Mucosa of descending colon (tissue), 3 donors: ENCODE data around the gene RBPJ. TPM values are rescaled to one million over a fixed set of nuclear protein-coding genes. Genes with fewer than 3 reads are reported as not detected.

ENCODE experiments used
- ATAC-seq: fragments of 200-7000 bp; cut with Tn5 transposase; one replicate; pipeline ENCODE4 v1.9.1; 2020; ENCODE audit warnings: mild to moderate bottlenecking, moderate library complexity
- DNase-seq, 3 donors: peaks; one replicate each; pipeline ENCODE4 v3.0.0-alpha.2; 2020
- H3K36me3 ChIP-seq: fragments of 200-600 bp; one replicate; pipeline ENCODE4 v1.8.0; 2021; ENCODE audit warnings: low read depth, mild to moderate bottlenecking
- H3K4me1 ChIP-seq: fragments of 200-600 bp; one replicate; pipeline ENCODE4 v1.8.0; 2021; ENCODE audit warnings: low read depth, mild to moderate bottlenecking
- H3K4me3 ChIP-seq: fragments of 200-600 bp; one replicate; pipeline ENCODE4 v1.8.0; 2021; ENCODE audit warnings: mild to moderate bottlenecking
- H3K9me3 ChIP-seq: fragments of 200-600 bp; one replicate; pipeline ENCODE4 v1.8.0; 2021; ENCODE audit warnings: mild to moderate bottlenecking
- intact Hi-C, 2 donors: fragments of 100-400 bp; cut with DNase I in 1 of 2; cut with micrococcal nuclease in 1 of 2; formaldehyde crosslinking; loops; one replicate each; pipeline versions ENCODE4 v1.11.0 to v1.11.1; 2022; cut with DNase I, micrococcal nuclease
- total RNA-seq, 3 donors: library from RNA; stranded (reverse); fragmentation: NEBNext Ultra II Directional in 2 of 3; extraction: Animal tissue kit (Norgen Biotek cat#: 25700) in 2 of 3; gene quantifications; one replicate each; pipeline versions ENCODE4 v1.2.1 to v1.2.4, GENCODE V29; 2021 to 2023
- TF ChIP-seq, protein P1 (sequence below): fragments of 200-600 bp; IDR thresholded peaks from one replicate; pipeline ENCODE4 v1.8.0; 2022; ENCODE audit warnings: antibody characterized with exemption, mild to moderate bottlenecking
- donor health status: DM: no; HTN: no; CAD: no; lungs with moderate emphysema.
- donor health status: DM: no; HTN: no; CAD: no.
- donor health status: DM: no; HTN: yes; CAD: no.

RBPJ gene
- total RNA-seq, 3 donors from 2014 or later, result 50.4 to 133 (median 52.0) TPM

DNA sequence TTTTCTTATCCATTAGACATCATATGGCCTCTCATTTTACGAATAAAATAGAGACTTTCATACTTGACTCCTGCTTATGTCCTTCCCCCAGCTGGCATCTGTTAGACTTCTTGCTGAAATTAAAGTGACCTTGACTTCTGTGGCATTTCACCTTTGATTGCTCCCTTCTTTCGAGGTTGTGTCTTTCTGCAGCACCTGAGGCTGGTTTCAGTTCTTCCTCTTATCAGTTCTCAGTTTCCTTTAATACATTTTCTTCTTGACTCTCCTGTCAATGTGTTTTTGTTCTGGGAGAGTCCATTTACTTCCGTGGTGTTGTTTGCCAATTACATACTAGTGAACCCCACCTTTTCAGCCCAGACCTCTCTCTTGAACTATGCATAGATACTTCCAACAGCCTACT lies 81.6 kb downstream of the RBPJ start:
- Histone ChIP-seq H3K36me3 (no peaks in the 10 kb centered on the region), H3K4me3 (no peak overlapping the region), H3K4me1 (no peaks in the 10 kb centered on the region), H3K9me3 (peaks cover 11% of the 10 kb centered on the region)
- intact Hi-C loops, result loop anchor here in 1 of 2 donors (10.0 kb wide), 1 partner anchor 318 kb away; no protein-coding TSS in a partner anchor
- DNase-seq (no peak), ATAC-seq (no peak)
- TF ChIP-seq, protein P1, sequence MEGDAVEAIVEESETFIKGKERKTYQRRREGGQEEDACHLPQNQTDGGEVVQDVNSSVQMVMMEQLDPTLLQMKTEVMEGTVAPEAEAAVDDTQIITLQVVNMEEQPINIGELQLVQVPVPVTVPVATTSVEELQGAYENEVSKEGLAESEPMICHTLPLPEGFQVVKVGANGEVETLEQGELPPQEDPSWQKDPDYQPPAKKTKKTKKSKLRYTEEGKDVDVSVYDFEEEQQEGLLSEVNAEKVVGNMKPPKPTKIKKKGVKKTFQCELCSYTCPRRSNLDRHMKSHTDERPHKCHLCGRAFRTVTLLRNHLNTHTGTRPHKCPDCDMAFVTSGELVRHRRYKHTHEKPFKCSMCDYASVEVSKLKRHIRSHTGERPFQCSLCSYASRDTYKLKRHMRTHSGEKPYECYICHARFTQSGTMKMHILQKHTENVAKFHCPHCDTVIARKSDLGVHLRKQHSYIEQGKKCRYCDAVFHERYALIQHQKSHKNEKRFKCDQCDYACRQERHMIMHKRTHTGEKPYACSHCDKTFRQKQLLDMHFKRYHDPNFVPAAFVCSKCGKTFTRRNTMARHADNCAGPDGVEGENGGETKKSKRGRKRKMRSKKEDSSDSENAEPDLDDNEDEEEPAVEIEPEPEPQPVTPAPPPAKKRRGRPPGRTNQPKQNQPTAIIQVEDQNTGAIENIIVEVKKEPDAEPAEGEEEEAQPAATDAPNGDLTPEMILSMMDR, result no peak

DNA sequence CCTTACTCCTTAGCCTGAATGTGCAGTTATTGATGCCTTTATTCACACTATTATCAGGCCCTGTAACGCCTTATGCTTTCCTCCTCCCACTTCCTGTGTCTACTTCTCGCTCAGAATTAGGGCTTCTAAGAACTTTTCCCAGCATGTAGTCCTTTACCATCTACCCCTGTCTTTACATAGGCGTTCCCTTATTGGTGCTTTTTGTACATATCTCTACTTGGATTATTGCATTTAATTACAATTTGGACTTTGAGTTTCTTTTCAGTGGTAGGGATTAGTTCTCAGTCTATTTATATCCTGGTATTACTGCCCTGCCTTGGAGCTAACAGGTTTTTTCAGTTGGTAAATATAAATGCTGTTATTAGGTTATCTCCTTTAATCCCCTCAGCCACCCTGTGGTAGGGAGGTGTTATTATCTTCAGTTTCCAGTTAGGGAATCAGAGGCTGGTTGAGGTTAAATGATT lies 84.0 kb downstream of the RBPJ start:
- peaks cover 11% of the 10 kb centered on the region for H3K9me3 ChIP-seq
- intact Hi-C loops, result loop anchor here in 1 of 2 donors (5.0 to 10.0 kb wide), 2 partner anchors 77 to 320 kb away; no protein-coding TSS in a partner anchor
- no peaks in the 10 kb centered on the region for H3K4me1 ChIP-seq
- ATAC-seq, result no peak
- TF ChIP-seq, protein P1, result no peak
- DNase-seq, result no peak
- H3K4me3 ChIP-seq, result no peak overlapping the region
- H3K36me3 ChIP-seq, result no peaks in the 10 kb centered on the region

- ATAC-seq (no peak), DNase-seq (no peak)
- no peaks in the 10 kb centered on the region for H3K36me3 ChIP-seq
- peaks cover 11% of the 10 kb centered on the region for H3K9me3 ChIP-seq
- intact Hi-C loops, result loop anchor here in 1 of 2 donors (5.0 to 10.0 kb wide), 2 partner anchors 79 to 322 kb away; no protein-coding TSS in a partner anchor
- TF ChIP-seq, protein P1, result no peak
- H3K4me1 ChIP-seq, result no peaks in the 10 kb centered on the region
- no peak overlapping the region for H3K4me3 ChIP-seq
These were observed 85.6 kb downstream of the RBPJ start for GRCh38 chr4:26406346-26406975.

GRCh38 chr4:26407476-26407875 lies 86.7 kb downstream of the RBPJ start:
- Histone ChIP-seq H3K4me3 (no peak overlapping the region), H3K36me3 (no peaks in the 10 kb centered on the region), H3K9me3 (peaks cover 11% of the 10 kb centered on the region), H3K4me1 (no peaks in the 10 kb centered on the region)
- TF ChIP-seq, protein P1, result no peak
- intact Hi-C loops, result loop anchor here in 1 of 2 donors (5.0 to 10.0 kb wide), 2 partner anchors 80 to 323 kb away; no protein-coding TSS in a partner anchor
- DNase-seq (no peak), ATAC-seq (no peak)

DNA sequence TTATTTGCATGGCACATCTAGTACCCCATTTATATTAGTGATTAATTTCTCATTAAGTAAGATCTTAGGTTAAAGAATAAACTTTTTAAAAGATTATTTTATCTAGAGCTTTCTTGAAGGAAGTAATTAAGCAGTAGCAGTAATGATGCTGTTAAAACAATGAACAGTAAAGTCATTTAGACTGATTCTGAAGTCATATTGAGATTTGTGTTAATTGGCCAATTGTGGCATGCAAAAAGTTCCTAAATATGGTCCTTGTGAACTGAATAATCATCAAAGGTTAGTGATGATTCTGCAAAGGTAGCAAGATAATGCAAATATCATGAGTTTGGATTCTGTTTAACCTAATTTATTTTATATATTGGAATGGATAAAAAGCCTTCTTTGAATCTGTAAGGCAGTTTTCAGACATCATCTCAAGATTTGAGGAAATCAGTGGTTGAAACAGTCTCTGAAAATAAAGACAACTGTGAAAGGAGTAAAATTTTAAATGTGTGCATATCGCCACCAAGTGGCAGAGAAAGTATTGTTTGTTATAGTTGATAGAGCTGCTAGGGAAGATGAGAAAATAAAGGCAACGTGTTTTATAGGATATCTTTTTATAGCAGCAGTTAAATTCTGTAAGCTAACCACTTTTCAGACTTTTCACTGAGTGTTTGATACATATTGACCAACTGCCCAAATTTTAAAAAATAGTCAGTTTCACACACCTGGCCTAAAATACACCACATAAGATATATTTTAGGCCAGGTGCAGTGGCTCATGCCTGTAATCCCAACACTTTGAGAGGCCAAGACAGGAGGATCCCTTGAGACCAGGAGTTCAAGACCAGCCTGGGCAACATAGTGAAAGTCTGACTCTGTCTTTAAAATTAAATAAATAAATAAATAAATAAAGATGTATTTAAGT lies 89.8 kb downstream of the RBPJ start:
- peak; percentile 60 for ATAC-seq

More for the DNA sequence above, 89.8 kb downstream of the RBPJ start:
- Histone ChIP-seq H3K4me1 (no peaks in the 10 kb centered on the region), H3K9me3 (peaks cover 10% of the 10 kb centered on the region), H3K4me3 (no peak overlapping the region), H3K36me3 (no peaks in the 10 kb centered on the region)
- TF ChIP-seq, protein P1, result peak; percentile 18
- intact Hi-C loops, result no loop called here
- DNase-seq, result peak in 1 of 3 donors; percentile 84
